ENCODE results near the gene GAPVD1.

DNA sequence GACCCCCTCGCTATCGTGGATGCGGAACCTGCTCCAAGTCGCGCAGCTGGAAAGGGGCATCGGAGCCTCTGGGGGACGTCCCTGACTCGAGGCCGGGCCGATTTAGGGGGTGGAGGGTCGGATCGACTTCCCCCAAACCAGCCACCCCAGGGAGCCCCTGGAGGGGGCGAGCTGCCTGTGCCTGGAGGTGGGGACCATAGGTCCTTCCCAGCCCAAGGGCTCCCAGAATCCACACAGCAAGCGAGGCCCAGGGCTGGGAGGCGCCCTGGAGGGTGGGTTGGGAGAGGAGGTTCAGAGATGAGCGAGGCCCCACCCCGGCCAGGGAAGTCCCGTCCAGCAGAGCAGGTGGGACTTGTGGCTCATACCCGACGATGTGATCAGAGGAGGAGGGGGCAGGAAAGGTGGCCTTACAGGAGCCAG lies 147.6 kb downstream of the GAPVD1 start:
- TF ChIP-seq, protein P1, sequence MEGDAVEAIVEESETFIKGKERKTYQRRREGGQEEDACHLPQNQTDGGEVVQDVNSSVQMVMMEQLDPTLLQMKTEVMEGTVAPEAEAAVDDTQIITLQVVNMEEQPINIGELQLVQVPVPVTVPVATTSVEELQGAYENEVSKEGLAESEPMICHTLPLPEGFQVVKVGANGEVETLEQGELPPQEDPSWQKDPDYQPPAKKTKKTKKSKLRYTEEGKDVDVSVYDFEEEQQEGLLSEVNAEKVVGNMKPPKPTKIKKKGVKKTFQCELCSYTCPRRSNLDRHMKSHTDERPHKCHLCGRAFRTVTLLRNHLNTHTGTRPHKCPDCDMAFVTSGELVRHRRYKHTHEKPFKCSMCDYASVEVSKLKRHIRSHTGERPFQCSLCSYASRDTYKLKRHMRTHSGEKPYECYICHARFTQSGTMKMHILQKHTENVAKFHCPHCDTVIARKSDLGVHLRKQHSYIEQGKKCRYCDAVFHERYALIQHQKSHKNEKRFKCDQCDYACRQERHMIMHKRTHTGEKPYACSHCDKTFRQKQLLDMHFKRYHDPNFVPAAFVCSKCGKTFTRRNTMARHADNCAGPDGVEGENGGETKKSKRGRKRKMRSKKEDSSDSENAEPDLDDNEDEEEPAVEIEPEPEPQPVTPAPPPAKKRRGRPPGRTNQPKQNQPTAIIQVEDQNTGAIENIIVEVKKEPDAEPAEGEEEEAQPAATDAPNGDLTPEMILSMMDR (IDR thresholded peaks at IDR 0.05; ENCODE audit: control extremely low read depth in 1 of 3, insufficient read depth in 1 of 3, low read depth in 1 of 3, low read length in 3 of 3), result no peak
- TF ChIP-seq RAD21 (IDR thresholded peaks at IDR 0.05 in 1 of 2, conservative IDR thresholded peaks at IDR 0.05 in 1 of 2; ENCODE audit: low read depth in 2 of 2, low read length in 2 of 2) (no peak), TCF12 (IDR thresholded peaks at IDR 0.05; ENCODE audit: low read depth, low read length) (no peak), TAF7 (optimal IDR thresholded peaks at IDR 0.05; ENCODE audit: borderline replicate concordance, low read depth, low read length) (no peak), SIRT6 (IDR thresholded peaks at IDR 0.05; ENCODE audit: low read length) (no peak), EP300 (IDR thresholded peaks at IDR 0.05; ENCODE audit: borderline replicate concordance in 1 of 2, low read depth in 2 of 2, low read length in 2 of 2) (no peak), JUN (IDR thresholded peaks at IDR 0.05; ENCODE audit: low read depth, low read length) (no peak), CHD1 (IDR thresholded peaks at IDR 0.05; ENCODE audit: low read depth, low read length) (no peak), EZH2 (IDR thresholded peaks at IDR 0.05; ENCODE audit: low read depth, low read length, severe bottlenecking) (no peak)
